OCI-LY7 (cell line): ENCODE measurements around the gene SUPT5H. TPM values are rescaled to one million over a fixed set of nuclear protein-coding genes. Genes with fewer than 3 reads are reported as not detected.

Source experiments
- BruUV-seq: library from RNA; stranded (reverse); fragments of 400-500 nt; replicated peaks from 2 replicates; lab custom pipeline; 2021; lab: Mats Ljungman, UMichigan
- CTCF ChIA-PET: fragments of 300-600 bp; sonication (Branson Sonifier 250); formaldehyde crosslinking; loops from one replicate; lab custom pipeline; 2022; ENCODE audit warnings: antibody characterized with exemption; ENCODE audit not compliant: unreplicated experiment; lab: Charles Lee
- POLR2A ChIA-PET: fragments of 300-600 bp; sonication (Branson Sonifier 250); formaldehyde crosslinking; loops from one replicate; lab custom pipeline; 2022; ENCODE audit warnings: antibody characterized with exemption; lab: Charles Lee
- DNase-seq: peaks from one replicate; pipeline ENCODE4 v3.0.0-alpha.2; 2015; ENCODE audit warnings: low spot score
- H2AFZ ChIP-seq: fragments of 200-600 bp; sonication (generic), shearing (Covaris generic); 2 replicates; pipeline ENCODE4 v1.6.1; 2014; ENCODE audit warnings: mild to moderate bottlenecking, antibody characterized with exemption, low read length, moderate library complexity
- H3K27ac ChIP-seq: fragments of 200-600 bp; sonication (generic); 2 replicates; pipeline ENCODE4 v1.5.1; 2014; ENCODE audit warnings: mixed run types, low read depth, mild to moderate bottlenecking, moderate library complexity, low read length, inconsistent platforms; ENCODE audit not compliant: poor library complexity, severe bottlenecking
- H3K36me3 ChIP-seq: fragments of 200-600 bp; sonication (generic); 2 replicates; pipeline ENCODE4 v1.6.1; 2014; ENCODE audit warnings: mild to moderate bottlenecking, antibody characterized with exemption, low read length, moderate library complexity, mixed read lengths; ENCODE audit not compliant: insufficient read depth
- H3K4me1 ChIP-seq: fragments of 200-600 bp; sonication (generic); 2 replicates; pipeline ENCODE4 v1.5.1; 2014; ENCODE audit warnings: mild to moderate bottlenecking, low read length; ENCODE audit not compliant: insufficient read depth, poor library complexity, severe bottlenecking
- H3K4me2 ChIP-seq: fragments of 200-600 bp; sonication (generic); 2 replicates; pipeline ENCODE4 v1.6.1; 2014; ENCODE audit warnings: mild to moderate bottlenecking, low read length
- H3K4me3 ChIP-seq: fragments of 200-600 bp; sonication (generic); 2 replicates; pipeline ENCODE4 v1.5.1; 2014; ENCODE audit warnings: mild to moderate bottlenecking, low read depth, low read length; ENCODE audit not compliant: poor library complexity, severe bottlenecking
- H3K79me2 ChIP-seq: fragments of 200-600 bp; sonication (generic); 2 replicates; pipeline ENCODE4 v1.6.1; 2016; ENCODE audit warnings: low read depth, mild to moderate bottlenecking, low read length, moderate library complexity, mixed read lengths; ENCODE audit not compliant: insufficient read depth
- H3K9me2 ChIP-seq: fragments of 200-600 bp; sonication (generic); 2 replicates; pipeline ENCODE4 v1.6.1; 2016; ENCODE audit warnings: mild to moderate bottlenecking, low read length, mixed read lengths; ENCODE audit not compliant: insufficient read depth
- H3K9me3 ChIP-seq: fragments of 200-600 bp; sonication (generic); 2 replicates; pipeline ENCODE4 v1.6.1; 2014; ENCODE audit warnings: mild to moderate bottlenecking, mixed run types, low read length, mixed read lengths
- H4K20me1 ChIP-seq: fragments of 200-600 bp; sonication (generic); 2 replicates; pipeline ENCODE4 v1.6.1; 2014; ENCODE audit warnings: mild to moderate bottlenecking, antibody characterized with exemption, low read length, moderate library complexity, mixed read lengths; ENCODE audit not compliant: insufficient read depth
- CTCF ChIP-seq: fragments of 200-600 bp; sonication (generic); conservative IDR thresholded peaks from 2 replicates; pipeline ENCODE4 v1.5.1; 2014; ENCODE audit warnings: mild to moderate bottlenecking, antibody characterized with exemption, low read length, moderate library complexity, mixed read lengths
- EZH2phosphoT487 ChIP-seq: fragments of 200-600 bp; sonication (generic); IDR thresholded peaks from 2 replicates; pipeline ENCODE4 v1.6.1; 2018; ENCODE audit warnings: low read depth, borderline replicate concordance, mild to moderate bottlenecking, mixed run types, antibody characterized with exemption, low read length, moderate library complexity, mixed read lengths
- intact Hi-C: fragments of 100-400 bp; cut with micrococcal nuclease; formaldehyde crosslinking; loops from one replicate; pipeline ENCODE4 v1.10.0; 2022; ENCODE audit not compliant: unreplicated experiment
- total RNA-seq, 2 experiments: library from RNA; depleted of rRNA in 1 of 2; stranded (reverse); fragments of >200 nt in 1 of 2; shearing (Covaris generic) in 1 of 2; gene quantifications; 2 replicates each; pipeline ENCODE4 v1.2.3, GENCODE V29; 2014 to 2022

SUPT5H gene
- total RNA-seq, 2 experiments from 2014 or later: 70.1 to 175 TPM

GRCh38 chr19:39472746-39473442 is 27.5 kb downstream of the SUPT5H start:
- Histone ChIP-seq H3K9me3 (no peaks in the 10 kb centered on the region), H3K4me1 (no peaks in the 10 kb centered on the region), H3K4me3 (no peak overlapping the region), H3K27ac (no peak overlapping the region), H4K20me1 (no peaks in the 10 kb centered on the region), H3K36me3 (peaks cover 93% of the 10 kb centered on the region), H3K9me2 (no peaks in the 10 kb centered on the region), H3K4me2 (no peak overlapping the region), H2AFZ (no peak overlapping the region), H3K79me2 (no peaks in the 10 kb centered on the region)
- ChIA-PET POLR2A (no interaction called here), CTCF (no interaction called here)
- no peak for DNase-seq
- BruUV-seq: no TSS peak
- intact Hi-C loops: no loop called here
- TF ChIP-seq CTCF (no peak), EZH2phosphoT487 (no peak)

- Histone ChIP-seq H3K4me1 (no peaks in the 10 kb centered on the region), H3K79me2 (no peaks in the 10 kb centered on the region), H3K9me2 (no peaks in the 10 kb centered on the region), H3K27ac (no peak overlapping the region), H3K4me3 (no peak overlapping the region), H3K36me3 (peaks cover 87% of the 10 kb centered on the region), H4K20me1 (no peaks in the 10 kb centered on the region), H3K9me3 (no peaks in the 10 kb centered on the region), H3K4me2 (no peak overlapping the region), H2AFZ (no peak overlapping the region)
- no peak for DNase-seq
- POLR2A ChIA-PET: no interaction called here
- BruUV-seq: no TSS peak
- intact Hi-C loops: no loop called here
- CTCF ChIA-PET: interaction anchor here (1.0 to 1.7 kb wide), 3 partner anchors 24 to 59 kb away, joined by 3 to 7 read pairs (median 5); partner anchors contain the start of gene EID2B
- TF ChIP-seq CTCF: no peak
- no peak for TF ChIP-seq EZH2phosphoT487
Measured at GRCh38 chr19:39473443-39473960, 28.1 kb downstream of the SUPT5H start.

GRCh38 chr19:39474139-39474620 is 28.8 kb downstream of the SUPT5H start:
- DNase-seq: peak; percentile 65
- ChIA-PET CTCF (interaction anchor here (1.0 to 1.7 kb wide), 3 partner anchors 24 to 58 kb away, joined by 3 to 7 read pairs (median 5); partner anchors contain the start of gene EID2B), POLR2A (no interaction called here)
- Histone ChIP-seq H3K4me2 (no peak overlapping the region), H3K79me2 (no peaks in the 10 kb centered on the region), H3K4me3 (no peak overlapping the region), H3K4me1 (no peaks in the 10 kb centered on the region), H4K20me1 (no peaks in the 10 kb centered on the region), H3K36me3 (peaks cover 80% of the 10 kb centered on the region), H3K27ac (no peak overlapping the region), H2AFZ (no peak overlapping the region), H3K9me3 (no peaks in the 10 kb centered on the region), H3K9me2 (no peaks in the 10 kb centered on the region)
- intact Hi-C loops: loop anchor here (1.0 kb wide), 1 partner anchor 58 kb away; the partner anchor contains the start of gene EID2B
- TF ChIP-seq EZH2phosphoT487: no peak
- TF ChIP-seq CTCF: peak; percentile 86
- BruUV-seq: TSS peak; percentile 58
